A549 (cell line): Measurements from ENCODE around the gene SLC15A3. TPM values are rescaled to one million over a fixed set of nuclear protein-coding genes. Genes with fewer than 3 reads are reported as not detected.
"Not testable (repeated sequence)": the region's sequence is repeated elsewhere in the genome, so short reads cannot be mapped to it uniquely, and the experiment has no call there.

Experiments used
- ATAC-seq, 2 experiments: fragments of 200-7000 bp in 1 of 2; fragments of >200 bp in 1 of 2; cut with Nextera tagmentation in 1 of 2; cut with Tn5 transposase in 1 of 2; 3 replicates each; pipeline versions ENCODE4 v1.8.0 to v1.9.1; 2018 to 2020; ENCODE audit warnings: mild to moderate bottlenecking in 1 of 2, moderate library complexity in 1 of 2
- CTCF ChIA-PET: fragments of 300-600 bp; sonication (Branson Sonifier 250); formaldehyde crosslinking; extraction: SDS; loops from one replicate; lab custom pipeline; 2021; ENCODE audit warnings: antibody characterized with exemption, inconsistent platforms; lab: Yijun Ruan, JAX
- POLR2A ChIA-PET: fragments of 350-600 bp; formaldehyde crosslinking; extraction: SDS; loops from one replicate; lab custom pipeline; 2021; ENCODE audit warnings: antibody characterized with exemption, inconsistent platforms; lab: Yijun Ruan, JAX
- DNase-seq, 2 experiments: peaks; one replicate each; pipeline versions ENCODE4 v3.0.0 to v3.0.0-alpha.2; 2011 to 2016; ENCODE audit warnings: low read depth in 1 of 2, low spot score in 1 of 2
- FAIRE-seq: peaks from 2 replicates; lab custom pipeline; 2011; peaks lifted over from hg19 to GRCh38; lab: Jason Lieb, UNC
- H3K27ac ChIP-seq, 2 experiments: fragments of >200 bp; sonication (Bioruptor Twin); formaldehyde crosslinking; 3 replicates each; pipeline ENCODE4 v1.5.1; 2016 to 2017
- H3K4me1 ChIP-seq: fragments of >200 bp; sonication (Bioruptor Twin); formaldehyde crosslinking; 3 replicates; pipeline ENCODE4 v1.6.1; 2016
- H3K4me2 ChIP-seq: fragments of >200 bp; sonication (Bioruptor Twin); formaldehyde crosslinking; 3 replicates; pipeline ENCODE4 v1.6.1; 2016
- H3K4me3 ChIP-seq: fragments of >200 bp; sonication (Bioruptor Twin); formaldehyde crosslinking; 3 replicates; pipeline ENCODE4 v1.5.1; 2016
- H3K9me3 ChIP-seq: fragments of >200 bp; sonication (Bioruptor Twin); formaldehyde crosslinking; 3 replicates; pipeline ENCODE4 v1.6.1; 2016
- ELK1 ChIP-seq: fragments of 150-350 bp; IDR thresholded peaks from 2 replicates; pipeline ENCODE4 v1.6.1; 2014; ENCODE audit warnings: low read depth, mild to moderate bottlenecking, low read length
- FOSB ChIP-seq: fragments of 250-450 bp; sonication (Bioruptor Pico); IDR thresholded peaks from 2 replicates; pipeline ENCODE4 v1.5.0; 2020; ENCODE audit warnings: mild to moderate bottlenecking, moderate library complexity
- FOXS1 ChIP-seq: fragments of 250-450 bp; sonication (Bioruptor Pico); IDR thresholded peaks from 2 replicates; pipeline ENCODE4 v1.5.0; 2020; ENCODE audit warnings: mild to moderate bottlenecking, moderate library complexity
- HMGXB4 ChIP-seq: fragments of 250-450 bp; sonication (Bioruptor Pico); IDR thresholded peaks from 2 replicates; pipeline ENCODE4 v1.5.0; 2021; ENCODE audit warnings: mild to moderate bottlenecking, moderate library complexity, borderline replicate concordance
- HOXB5 ChIP-seq: fragments of 250-450 bp; sonication (Bioruptor Pico); IDR thresholded peaks from 2 replicates; pipeline ENCODE4 v1.5.0; 2020; ENCODE audit warnings: mild to moderate bottlenecking, moderate library complexity
- MAFK ChIP-seq: fragments of 450-650 bp; IDR thresholded peaks from 2 replicates; pipeline ENCODE4 v1.6.1; 2014; ENCODE audit not compliant: partially characterized antibody
- NPAS2 ChIP-seq: fragments of 250-450 bp; sonication (Bioruptor Pico); IDR thresholded peaks from 2 replicates; pipeline ENCODE4 v1.8.0; 2022; ENCODE audit warnings: mild to moderate bottlenecking, moderate library complexity, borderline replicate concordance
- PHF8 ChIP-seq: fragments of 200-600 bp; sonication (generic); IDR thresholded peaks from 2 replicates; pipeline ENCODE4 v1.6.1; 2016; ENCODE audit warnings: low read depth, mild to moderate bottlenecking, antibody characterized with exemption, moderate library complexity, borderline replicate concordance
- POLR2A ChIP-seq: IDR thresholded peaks from 2 replicates; pipeline ENCODE4 v1.6.1; 2012; ENCODE audit warnings: mild to moderate bottlenecking, low read length
- RFX5 ChIP-seq: fragments of 450-650 bp; IDR thresholded peaks from 2 replicates; pipeline ENCODE4 v1.7.1; 2014; ENCODE audit warnings: antibody characterized with exemption, mild to moderate bottlenecking, moderate library complexity
- TFCP2L1 ChIP-seq: fragments of 250-450 bp; sonication (Bioruptor Pico); IDR thresholded peaks from 2 replicates; pipeline ENCODE4 v1.5.0; 2021; ENCODE audit warnings: mild to moderate bottlenecking
- TP53 ChIP-seq: fragments of 250-450 bp; sonication (Bioruptor Pico); IDR thresholded peaks from 2 replicates; pipeline ENCODE4 v1.5.0; 2021; ENCODE audit warnings: mild to moderate bottlenecking, moderate library complexity
- USF2 ChIP-seq: fragments of 450-650 bp; IDR thresholded peaks from 2 replicates; pipeline ENCODE4 v1.6.1; 2014; ENCODE audit warnings: antibody characterized with exemption
- ZC3H11A ChIP-seq: fragments of 450-650 bp; IDR thresholded peaks from 2 replicates; pipeline ENCODE4 v1.6.1; 2014; ENCODE audit warnings: antibody characterized with exemption, mild to moderate bottlenecking
- ZFP36 ChIP-seq: fragments of 450-650 bp; IDR thresholded peaks from 2 replicates; pipeline ENCODE4 v1.6.1; 2014; ENCODE audit warnings: borderline replicate concordance; ENCODE audit not compliant: partially characterized antibody
- ZNF302 ChIP-seq: fragments of 250-450 bp; sonication (Bioruptor Pico); IDR thresholded peaks from 2 replicates; pipeline ENCODE4 v1.9.0; 2021; ENCODE audit warnings: inconsistent platforms, mild to moderate bottlenecking, moderate library complexity
- WGBS: methylation state at CpG from one replicate; pipeline ENCODE4 v1.1.6; 2017; ENCODE audit errors: missing lambda C conversion rate; 5-methylcytosine and 5-hydroxymethylcytosine counted together
- polyA plus RNA-seq, 4 experiments: library from polyadenylated mRNA; depleted of rRNA in 3 of 4; stranded (reverse); fragments of >200 nt; fragmentation: RNase III in 1 of 4; extraction: RNeasy Plus Mini Kit Qiagen cat#74134 plus additional on column Dnase treatment in 1 of 4; gene quantifications; 2 replicates in 3 of 4; 3 replicates in 1 of 4; pipeline ENCODE4 v1.2.3, GENCODE V29; 2011 to 2017

The SLC15A3 gene
- polyA plus RNA-seq, 2 of the 4 experiments (the other 2 are of a cell fraction): not detected

GRCh38 chr11:60977224-60977623, 25.2 kb upstream of the SLC15A3 start:
- Histone ChIP-seq H3K4me2 (no peak overlapping the region), H3K9me3 (no peaks in the 10 kb centered on the region), H3K27ac (no peak overlapping the region), H3K4me3 (no peak overlapping the region), H3K4me1 (no peaks in the 10 kb centered on the region)
- ChIA-PET CTCF (interaction anchor here (1.0 to 1.2 kb wide), 2 partner anchors 146 to 152 kb away, joined by 3 to 4 read pairs; no protein-coding TSS in a partner anchor), POLR2A (no interaction called here)
- no peak for FAIRE-seq
- ATAC-seq: no peak
- TF ChIP-seq USF2 (no peak), TFCP2L1 (no peak), RFX5 (no peak), POLR2A (0 out of 2 replicates have a peak, but pooled peaks have one; percentile 11), FOSB (no peak), ZFP36 (no peak), ZNF302 (no peak)
- WGBS: 62% methylated on average over 3 of the region's 4 CpGs
- no peak for DNase-seq

- Histone ChIP-seq H3K9me3 (no peaks in the 10 kb centered on the region; the same call in 2 of the 3 replicates), H3K4me2 (no peak overlapping the region), H3K4me3 (no peak overlapping the region), H3K27ac (no peak overlapping the region), H3K4me1 (no peaks in the 10 kb centered on the region)
- CTCF ChIA-PET: no interaction called here
- FAIRE-seq: no peak
- POLR2A ChIA-PET: no interaction called here
- ATAC-seq: no peak
- DNase-seq: no peak
- TF ChIP-seq PHF8 (no peak), ZNF302 (no peak), TP53 (no peak), MAFK (no peak), HOXB5 (CRISPR knock-in tag) (no peak), HMGXB4 (CRISPR knock-in tag) (no peak), FOSB (no peak), ZC3H11A (no peak), USF2 (no peak), FOXS1 (CRISPR knock-in tag) (no peak), NPAS2 (CRISPR knock-in tag) (no peak), ELK1 (no peak)
- 85% methylated on average over 6 of the region's 6 CpGs for WGBS
Observed at GRCh38 chr11:60974726-60975125, 22.8 kb upstream of the SLC15A3 start.

GRCh38 chr11:60974316-60974715, 22.3 kb upstream of the SLC15A3 start:
- 72% methylated on average over 13 of the region's 13 CpGs for WGBS
- not testable (repeated sequence) for FAIRE-seq

More at GRCh38 chr11:60974316-60974715, 22.3 kb upstream of the SLC15A3 start:
- POLR2A ChIA-PET, DNase-seq, CTCF ChIA-PET, H3K4me1 ChIP-seq, H3K4me2 ChIP-seq, H3K4me3 ChIP-seq, ATAC-seq, H3K9me3 ChIP-seq, H3K27ac ChIP-seq: not testable (repeated sequence)
